Testis (tissue), 2 donors: ENCODE data around the gene BTG3.

Source experiments
- POLR2A ChIP-seq: fragments of 450-650 bp; IDR thresholded peaks from one replicate; pipeline ENCODE4 v1.6.1; 2017; ENCODE audit warnings: antibody characterized with exemption, mild to moderate bottlenecking, moderate library complexity
- TF ChIP-seq, protein P1 (sequence below), 3 experiments: fragments of 450-650 bp in 2 of 3; fragments of 200-600 bp in 1 of 3; sonication (generic) in 1 of 3; IDR thresholded peaks; one replicate each; pipeline ENCODE4 v1.5.1; 2016 to 2019; ENCODE audit warnings: antibody characterized with exemption in 3 of 3, mild to moderate bottlenecking in 2 of 3, moderate library complexity in 1 of 3

DNA sequence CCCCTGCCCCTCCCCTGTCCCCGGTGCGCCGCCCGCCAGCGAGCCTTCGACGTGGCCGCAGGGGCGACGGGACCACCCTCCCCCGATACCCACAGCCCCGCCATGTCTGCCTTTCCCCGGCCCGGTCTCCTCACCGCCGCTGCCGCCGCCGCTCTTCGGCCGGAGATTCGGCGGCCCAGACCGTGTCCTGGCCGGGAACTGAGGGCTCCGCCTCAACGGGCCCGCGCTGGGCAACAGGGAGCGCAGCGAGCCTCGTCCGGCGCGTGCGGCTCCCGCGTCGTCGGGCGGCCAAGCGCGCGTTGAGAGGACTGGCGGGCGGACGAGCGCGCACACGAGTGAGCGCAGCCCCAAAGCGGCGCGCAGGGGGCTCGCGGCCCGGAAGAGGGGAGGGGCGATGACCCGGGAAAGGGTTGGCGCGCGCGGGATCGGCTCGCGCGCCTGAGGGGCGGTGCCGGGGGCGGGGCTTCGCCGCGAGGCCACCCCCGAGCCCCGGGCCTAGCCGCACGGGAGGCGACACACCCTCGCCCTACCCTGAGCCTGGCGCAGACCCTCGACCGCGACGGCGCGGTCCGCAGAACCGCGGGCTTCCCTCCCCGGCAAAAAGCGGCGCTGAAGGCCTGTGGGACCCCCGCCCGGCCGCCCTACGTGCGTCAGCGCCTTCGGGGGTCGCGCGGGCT is at the start of gene BTG3:
- TF ChIP-seq, protein P1, sequence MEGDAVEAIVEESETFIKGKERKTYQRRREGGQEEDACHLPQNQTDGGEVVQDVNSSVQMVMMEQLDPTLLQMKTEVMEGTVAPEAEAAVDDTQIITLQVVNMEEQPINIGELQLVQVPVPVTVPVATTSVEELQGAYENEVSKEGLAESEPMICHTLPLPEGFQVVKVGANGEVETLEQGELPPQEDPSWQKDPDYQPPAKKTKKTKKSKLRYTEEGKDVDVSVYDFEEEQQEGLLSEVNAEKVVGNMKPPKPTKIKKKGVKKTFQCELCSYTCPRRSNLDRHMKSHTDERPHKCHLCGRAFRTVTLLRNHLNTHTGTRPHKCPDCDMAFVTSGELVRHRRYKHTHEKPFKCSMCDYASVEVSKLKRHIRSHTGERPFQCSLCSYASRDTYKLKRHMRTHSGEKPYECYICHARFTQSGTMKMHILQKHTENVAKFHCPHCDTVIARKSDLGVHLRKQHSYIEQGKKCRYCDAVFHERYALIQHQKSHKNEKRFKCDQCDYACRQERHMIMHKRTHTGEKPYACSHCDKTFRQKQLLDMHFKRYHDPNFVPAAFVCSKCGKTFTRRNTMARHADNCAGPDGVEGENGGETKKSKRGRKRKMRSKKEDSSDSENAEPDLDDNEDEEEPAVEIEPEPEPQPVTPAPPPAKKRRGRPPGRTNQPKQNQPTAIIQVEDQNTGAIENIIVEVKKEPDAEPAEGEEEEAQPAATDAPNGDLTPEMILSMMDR (IDR thresholded peaks at IDR 0.05) = no peak
- TF ChIP-seq POLR2A = peak; percentile 83
